Endodermal cell (in vitro differentiated cells): Measurements from ENCODE around the gene IL1RAP. TPM values are rescaled to one million over a fixed set of nuclear protein-coding genes. Genes with fewer than 3 reads are reported as not detected.
"Not testable (repeated sequence)": the region's sequence is repeated elsewhere in the genome, so short reads cannot be mapped to it uniquely, and the experiment has no call there.

Experiments used
- DNase-seq: peaks from one replicate; pipeline ENCODE4 v3.0.0-alpha.2; 2017
- H3K27ac ChIP-seq: 2 replicates; pipeline ENCODE4 v1.5.1; 2013; ENCODE audit warnings: mild to moderate bottlenecking, low read depth, low read length, moderate library complexity
- H3K27me3 ChIP-seq: 2 replicates; pipeline ENCODE4 v1.6.1; 2013; ENCODE audit warnings: mild to moderate bottlenecking, low read length, moderate library complexity; ENCODE audit not compliant: insufficient read depth, control insufficient read depth, poor library complexity, severe bottlenecking
- H3K36me3 ChIP-seq: 2 replicates; pipeline ENCODE4 v1.7.0; 2013; ENCODE audit warnings: mild to moderate bottlenecking, low read length, moderate library complexity; ENCODE audit not compliant: control insufficient read depth, insufficient read depth
- H3K4me1 ChIP-seq: one replicate; pipeline ENCODE4 v1.7.0; 2013; ENCODE audit warnings: low read length; ENCODE audit not compliant: control insufficient read depth, insufficient read depth
- H3K4me3 ChIP-seq: 2 replicates; pipeline ENCODE4 v1.5.1; 2013; ENCODE audit warnings: mild to moderate bottlenecking, low read length, moderate library complexity
- H3K9ac ChIP-seq: 2 replicates; pipeline ENCODE4 v1.6.1; 2013; ENCODE audit warnings: mild to moderate bottlenecking, low read length, moderate library complexity; ENCODE audit not compliant: poor library complexity, severe bottlenecking; ENCODE audit errors: extremely low read depth
- H3K9me3 ChIP-seq: 2 replicates; pipeline ENCODE4 v1.6.1; 2013; ENCODE audit warnings: mild to moderate bottlenecking, low read length, moderate library complexity; ENCODE audit not compliant: control insufficient read depth
- H3K27ac Mint-ChIP-seq: 2 replicates; pipeline ENCODE4 v1.8.0; 2020; ENCODE audit warnings: mixed read lengths
- H3K27me3 Mint-ChIP-seq: 2 replicates; pipeline ENCODE4 v1.8.0; 2021; ENCODE audit warnings: mild to moderate bottlenecking, mixed read lengths; ENCODE audit not compliant: insufficient read depth
- H3K36me3 Mint-ChIP-seq: 2 replicates; pipeline ENCODE4 v1.8.0; 2020; ENCODE audit warnings: low read depth, mixed read lengths
- H3K4me1 Mint-ChIP-seq: 2 replicates; pipeline ENCODE4 v1.8.0; 2020; ENCODE audit warnings: mixed read lengths
- H3K4me3 Mint-ChIP-seq: 2 replicates; pipeline ENCODE4 v1.8.0; 2020; ENCODE audit warnings: mild to moderate bottlenecking, moderate library complexity, mixed read lengths
- H3K9me3 Mint-ChIP-seq: 2 replicates; pipeline ENCODE4 v1.8.0; 2020; ENCODE audit warnings: mild to moderate bottlenecking, mixed read lengths
- WGBS, 2 experiments: methylation state at CpG; one replicate each; pipeline versions ENCODE4 v1.1.5 to v1.1.7; 2013; ENCODE audit warnings: missing lambda C conversion rate in 2 of 2, mixed read lengths in 1 of 2; ENCODE audit not compliant: insufficient coverage in 1 of 2, insufficient read length in 1 of 2; 5-methylcytosine and 5-hydroxymethylcytosine counted together
- long read RNA-seq, 4 experiments: library from polyadenylated mRNA in 2 of 4; library from RNA in 1 of 4; library from capped mRNA in 1 of 4; stranded (forward) in 3 of 4; unstranded in 1 of 4; transcript quantifications; one replicate each; pipeline ENCODE4 v2.0.0, GENCODE V29; 2020 to 2021; ENCODE audit warnings: inconsistent platforms in 1 of 4
- polyA plus RNA-seq, 2 experiments: library from polyadenylated mRNA; stranded (reverse); fragments of 50-300 nt; gene quantifications; one replicate each; pipeline ENCODE4 v1.2.3, GENCODE V29; 2013
- total RNA-seq, 2 donors: library from RNA; stranded (reverse); fragmentation: NEBNext Ultra II Directional in 1 of 2; extraction: Animal tissue kit (Norgen Biotek cat#: 25700) in 1 of 2; gene quantifications; 2 replicates in 1 of 2; 3 replicates in 1 of 2; pipeline ENCODE4 v1.2.1, GENCODE V29; 2021
- TF ChIP-seq, protein P1 (sequence below): fragments of 200-600 bp; sonication (generic); conservative IDR thresholded peaks from 2 replicates; pipeline ENCODE4 v1.5.0; 2021; ENCODE audit warnings: antibody characterized with exemption, mild to moderate bottlenecking

The IL1RAP gene, protein sequence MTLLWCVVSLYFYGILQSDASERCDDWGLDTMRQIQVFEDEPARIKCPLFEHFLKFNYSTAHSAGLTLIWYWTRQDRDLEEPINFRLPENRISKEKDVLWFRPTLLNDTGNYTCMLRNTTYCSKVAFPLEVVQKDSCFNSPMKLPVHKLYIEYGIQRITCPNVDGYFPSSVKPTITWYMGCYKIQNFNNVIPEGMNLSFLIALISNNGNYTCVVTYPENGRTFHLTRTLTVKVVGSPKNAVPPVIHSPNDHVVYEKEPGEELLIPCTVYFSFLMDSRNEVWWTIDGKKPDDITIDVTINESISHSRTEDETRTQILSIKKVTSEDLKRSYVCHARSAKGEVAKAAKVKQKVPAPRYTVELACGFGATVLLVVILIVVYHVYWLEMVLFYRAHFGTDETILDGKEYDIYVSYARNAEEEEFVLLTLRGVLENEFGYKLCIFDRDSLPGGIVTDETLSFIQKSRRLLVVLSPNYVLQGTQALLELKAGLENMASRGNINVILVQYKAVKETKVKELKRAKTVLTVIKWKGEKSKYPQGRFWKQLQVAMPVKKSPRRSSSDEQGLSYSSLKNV
- 1 to 10 TPM; 2.6 to 6.0 TPM for total RNA-seq
- 2.1 TPM for polyA plus RNA-seq (2013, experiment 1 of 2)
- polyA plus RNA-seq (2013, experiment 2 of 2) = 2.9 TPM
- long read RNA-seq, experiment 1 = 0 reads
- long read RNA-seq, experiment 2, full-length matches to known transcripts = 2 of 4 reads
- long read RNA-seq, experiment 2, partial matches to known transcripts = 0 of 4 reads
- long read RNA-seq, experiment 2, other reads (novel, unspliced or antisense) = 2 of 4 reads
- long read RNA-seq, experiment 3, full-length matches to known transcripts = 4 of 6 reads
- long read RNA-seq, experiment 3, partial matches to known transcripts = 1 of 6 reads
- long read RNA-seq, experiment 3, other reads (novel, unspliced or antisense) = 1 of 6 reads
- long read RNA-seq, experiment 4 = 0 reads

DNA sequence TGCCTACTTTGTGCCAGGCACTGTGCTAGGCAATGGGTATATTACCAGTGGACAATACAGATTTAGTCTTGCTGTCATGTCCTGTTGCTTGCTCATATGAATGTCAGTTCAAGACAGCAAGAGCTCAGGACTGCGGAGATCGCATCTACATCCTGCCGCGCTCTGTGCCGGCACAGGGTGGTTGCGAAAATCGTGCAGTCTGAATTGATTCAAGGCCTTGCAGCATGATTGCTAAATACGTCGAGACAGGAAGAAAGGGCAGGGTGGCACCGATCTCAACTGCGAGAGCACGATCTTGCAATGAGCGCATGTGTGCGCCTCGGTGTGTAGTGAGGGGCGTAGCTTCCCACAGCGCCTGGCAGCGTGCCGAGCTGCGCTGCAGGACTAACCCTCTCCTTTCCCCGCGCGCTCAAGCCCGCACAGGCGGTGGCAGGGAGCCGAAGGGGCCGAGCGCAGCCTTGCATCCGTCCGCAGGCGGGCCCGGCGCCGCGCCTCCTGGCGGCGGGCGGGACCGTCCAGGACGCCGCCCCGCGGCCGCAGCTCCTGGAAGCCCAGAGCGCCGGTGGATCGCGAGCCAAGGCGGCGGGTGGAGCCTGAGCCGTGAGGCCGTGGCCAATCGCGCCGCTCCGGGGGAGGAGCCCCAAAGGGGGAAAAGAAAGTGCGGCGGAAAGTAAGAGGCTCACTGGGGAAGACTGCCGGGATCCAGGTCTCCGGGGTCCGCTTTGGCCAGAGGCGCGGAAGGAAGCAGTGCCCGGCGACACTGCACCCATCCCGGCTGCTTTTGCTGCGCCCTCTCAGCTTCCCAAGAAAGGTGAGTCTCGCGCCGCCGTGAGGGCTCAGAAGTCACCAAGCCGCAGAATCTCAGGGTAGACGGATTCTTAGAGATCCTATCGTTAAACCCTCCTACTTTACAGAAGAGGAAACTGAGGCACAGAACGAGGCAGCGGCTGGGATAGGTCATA, at the start of gene IL1RAP:
Gene IL1RAP (plus strand): TSS at position 677 of the 962 bp plus-strand sequence. CDS start 50,205 bp downstream, outside the sequence.
- H3K4me3 Mint-ChIP-seq = peak within 1 kb of the TSS; percentile 75
- Histone ChIP-seq H3K4me1 (no peaks in the 10 kb centered on the region), H3K9me3 (no peaks in the 10 kb centered on the region), H3K36me3 (no peaks in the 10 kb centered on the region), H3K4me3 (peak within 1 kb of the TSS; percentile 90), H3K27me3 (peaks cover 68% of the 10 kb centered on the region), H3K27ac (no peak within 1 kb of the TSS), H3K9ac (peak within 1 kb of the TSS; percentile 36)
- WGBS, 2 experiments = 1 to 5% methylated on average over 13 to 76 of the region's 76 CpGs
- DNase-seq = peak; percentile 94
- peak within 1 kb of the TSS; percentile 27 for H3K27ac Mint-ChIP-seq
- TF ChIP-seq, protein P1, sequence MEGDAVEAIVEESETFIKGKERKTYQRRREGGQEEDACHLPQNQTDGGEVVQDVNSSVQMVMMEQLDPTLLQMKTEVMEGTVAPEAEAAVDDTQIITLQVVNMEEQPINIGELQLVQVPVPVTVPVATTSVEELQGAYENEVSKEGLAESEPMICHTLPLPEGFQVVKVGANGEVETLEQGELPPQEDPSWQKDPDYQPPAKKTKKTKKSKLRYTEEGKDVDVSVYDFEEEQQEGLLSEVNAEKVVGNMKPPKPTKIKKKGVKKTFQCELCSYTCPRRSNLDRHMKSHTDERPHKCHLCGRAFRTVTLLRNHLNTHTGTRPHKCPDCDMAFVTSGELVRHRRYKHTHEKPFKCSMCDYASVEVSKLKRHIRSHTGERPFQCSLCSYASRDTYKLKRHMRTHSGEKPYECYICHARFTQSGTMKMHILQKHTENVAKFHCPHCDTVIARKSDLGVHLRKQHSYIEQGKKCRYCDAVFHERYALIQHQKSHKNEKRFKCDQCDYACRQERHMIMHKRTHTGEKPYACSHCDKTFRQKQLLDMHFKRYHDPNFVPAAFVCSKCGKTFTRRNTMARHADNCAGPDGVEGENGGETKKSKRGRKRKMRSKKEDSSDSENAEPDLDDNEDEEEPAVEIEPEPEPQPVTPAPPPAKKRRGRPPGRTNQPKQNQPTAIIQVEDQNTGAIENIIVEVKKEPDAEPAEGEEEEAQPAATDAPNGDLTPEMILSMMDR = peak; percentile 92
- H3K27me3 Mint-ChIP-seq = peaks cover 44% of the 10 kb centered on the region
- peaks cover 2% of the 10 kb centered on the region for H3K9me3 Mint-ChIP-seq
- H3K36me3 Mint-ChIP-seq = no peaks in the 10 kb centered on the region
- peaks cover 9% of the 10 kb centered on the region for H3K4me1 Mint-ChIP-seq

DNA sequence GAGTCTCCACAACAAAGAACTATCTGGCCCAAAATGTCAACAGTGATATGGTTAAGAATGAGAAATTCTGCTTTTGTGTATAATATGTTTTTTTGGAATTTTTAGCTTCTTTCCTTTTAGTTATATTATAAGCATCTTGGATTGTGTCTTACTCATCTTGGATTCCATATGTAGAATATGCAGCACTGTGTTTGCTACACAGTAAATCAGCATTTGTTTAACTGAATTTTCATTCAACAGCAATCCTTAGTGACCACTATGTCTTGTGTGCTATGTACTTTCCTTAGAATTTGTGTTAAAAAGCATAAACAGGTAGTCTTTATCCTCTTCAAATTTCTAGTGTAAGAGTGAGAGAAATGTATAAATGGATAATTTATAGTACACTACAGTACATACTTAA, 46.0 kb upstream of the IL1RAP start:
- H3K9me3 Mint-ChIP-seq = peaks cover 14% of the 10 kb centered on the region
- no peaks in the 10 kb centered on the region for H3K27me3 ChIP-seq
- no peak overlapping the region for H3K4me3 ChIP-seq
- H3K4me1 Mint-ChIP-seq = no peaks in the 10 kb centered on the region
- no peak overlapping the region for H3K27ac Mint-ChIP-seq
- no peak overlapping the region for H3K27ac ChIP-seq
- no peak for DNase-seq
- TF ChIP-seq, protein P1 = no peak
- no peaks in the 10 kb centered on the region for H3K27me3 Mint-ChIP-seq
- H3K4me1 ChIP-seq = no peaks in the 10 kb centered on the region
- no peaks in the 10 kb centered on the region for H3K36me3 Mint-ChIP-seq
- H3K9me3 ChIP-seq = peaks cover 16% of the 10 kb centered on the region
- H3K36me3 ChIP-seq = no peaks in the 10 kb centered on the region
- H3K9ac ChIP-seq = no peak overlapping the region
- no peak overlapping the region for H3K4me3 Mint-ChIP-seq

DNA sequence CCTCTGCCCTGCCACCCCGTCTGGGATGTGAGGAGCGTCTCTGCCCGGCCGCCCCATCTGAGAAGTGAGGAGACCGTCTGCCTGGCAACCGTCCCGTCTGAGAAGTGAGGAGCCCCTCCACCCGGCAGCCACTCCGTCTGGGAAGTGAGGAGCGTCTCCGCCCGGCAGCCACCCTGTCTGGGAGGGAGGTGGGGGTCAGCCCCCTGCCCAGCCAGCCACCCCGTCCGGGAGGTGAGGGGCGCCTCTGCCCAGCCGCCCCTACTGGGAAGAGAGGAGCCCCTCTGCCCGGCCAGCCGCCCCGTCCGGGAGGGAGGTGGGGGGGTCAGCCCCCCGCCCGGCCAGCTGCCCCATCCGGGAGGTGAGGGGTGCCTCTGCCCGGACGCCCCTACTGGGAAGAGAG, 40.6 kb upstream of the IL1RAP start:
- H3K27me3 ChIP-seq, H3K36me3 ChIP-seq, H3K4me3 ChIP-seq, H3K4me3 Mint-ChIP-seq, H3K27ac ChIP-seq, H3K4me1 ChIP-seq, H3K27me3 Mint-ChIP-seq, H3K9ac ChIP-seq, DNase-seq, H3K27ac Mint-ChIP-seq, H3K4me1 Mint-ChIP-seq, H3K36me3 Mint-ChIP-seq: not testable (repeated sequence)
- H3K9me3 Mint-ChIP-seq = peaks cover 19% of the 10 kb centered on the region
- H3K9me3 ChIP-seq = peaks cover 16% of the 10 kb centered on the region
- WGBS, 2 experiments = 95% methylated on average over 25 of the region's 25 CpGs; no CpG with 5 or more reads in 1 of the 2 experiments
